ENCODE data around the gene KDM3B.
A peak's percentile ranks its signal among the peaks of the same experiment; 100 is the strongest.
"Not testable (repeated sequence)": the region's sequence is repeated elsewhere in the genome, so short reads cannot be mapped to it uniquely, and the experiment has no call there.

The KDM3B gene, protein sequence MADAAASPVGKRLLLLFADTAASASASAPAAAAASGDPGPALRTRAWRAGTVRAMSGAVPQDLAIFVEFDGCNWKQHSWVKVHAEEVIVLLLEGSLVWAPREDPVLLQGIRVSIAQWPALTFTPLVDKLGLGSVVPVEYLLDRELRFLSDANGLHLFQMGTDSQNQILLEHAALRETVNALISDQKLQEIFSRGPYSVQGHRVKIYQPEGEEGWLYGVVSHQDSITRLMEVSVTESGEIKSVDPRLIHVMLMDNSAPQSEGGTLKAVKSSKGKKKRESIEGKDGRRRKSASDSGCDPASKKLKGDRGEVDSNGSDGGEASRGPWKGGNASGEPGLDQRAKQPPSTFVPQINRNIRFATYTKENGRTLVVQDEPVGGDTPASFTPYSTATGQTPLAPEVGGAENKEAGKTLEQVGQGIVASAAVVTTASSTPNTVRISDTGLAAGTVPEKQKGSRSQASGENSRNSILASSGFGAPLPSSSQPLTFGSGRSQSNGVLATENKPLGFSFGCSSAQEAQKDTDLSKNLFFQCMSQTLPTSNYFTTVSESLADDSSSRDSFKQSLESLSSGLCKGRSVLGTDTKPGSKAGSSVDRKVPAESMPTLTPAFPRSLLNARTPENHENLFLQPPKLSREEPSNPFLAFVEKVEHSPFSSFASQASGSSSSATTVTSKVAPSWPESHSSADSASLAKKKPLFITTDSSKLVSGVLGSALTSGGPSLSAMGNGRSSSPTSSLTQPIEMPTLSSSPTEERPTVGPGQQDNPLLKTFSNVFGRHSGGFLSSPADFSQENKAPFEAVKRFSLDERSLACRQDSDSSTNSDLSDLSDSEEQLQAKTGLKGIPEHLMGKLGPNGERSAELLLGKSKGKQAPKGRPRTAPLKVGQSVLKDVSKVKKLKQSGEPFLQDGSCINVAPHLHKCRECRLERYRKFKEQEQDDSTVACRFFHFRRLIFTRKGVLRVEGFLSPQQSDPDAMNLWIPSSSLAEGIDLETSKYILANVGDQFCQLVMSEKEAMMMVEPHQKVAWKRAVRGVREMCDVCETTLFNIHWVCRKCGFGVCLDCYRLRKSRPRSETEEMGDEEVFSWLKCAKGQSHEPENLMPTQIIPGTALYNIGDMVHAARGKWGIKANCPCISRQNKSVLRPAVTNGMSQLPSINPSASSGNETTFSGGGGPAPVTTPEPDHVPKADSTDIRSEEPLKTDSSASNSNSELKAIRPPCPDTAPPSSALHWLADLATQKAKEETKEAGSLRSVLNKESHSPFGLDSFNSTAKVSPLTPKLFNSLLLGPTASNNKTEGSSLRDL (N-terminal part only)

DNA sequence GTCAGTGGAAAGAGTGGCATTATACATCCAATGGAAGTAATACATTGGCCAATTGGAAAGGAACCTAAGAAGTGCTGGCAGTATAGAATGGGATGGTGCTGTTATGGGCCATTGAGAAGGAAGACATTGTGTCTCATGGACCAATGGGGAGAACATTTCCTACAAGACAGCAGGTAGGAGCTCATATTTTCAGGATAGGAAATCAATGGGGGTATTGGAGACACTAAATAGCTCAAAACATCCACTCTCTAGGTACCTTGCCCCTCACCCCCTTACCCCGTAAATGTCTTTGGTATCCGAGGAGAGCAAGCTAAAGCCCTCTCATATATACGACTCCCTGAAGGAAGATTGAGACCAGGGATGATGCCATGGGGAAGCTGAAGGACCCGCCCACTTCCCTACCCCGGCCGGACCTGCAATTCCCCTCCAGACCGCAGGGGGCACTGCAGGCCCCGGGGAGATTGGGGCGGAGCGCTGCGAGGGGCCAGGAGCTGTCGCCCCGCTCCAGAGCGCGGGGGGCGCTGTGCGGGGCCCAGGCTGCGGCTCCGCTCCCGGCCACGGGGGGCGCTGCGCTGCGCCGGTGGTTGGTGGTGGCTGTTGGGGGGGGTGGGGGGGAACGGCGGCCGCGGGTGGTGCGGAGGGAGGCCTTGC is at the start of gene KDM3B:
TSS of gene KDM3B (plus strand) at position 615 of the 651 bp plus-strand sequence. CDS start 111 bp downstream, outside the sequence.
- peak; percentile 97 for DNase-seq

DNA sequence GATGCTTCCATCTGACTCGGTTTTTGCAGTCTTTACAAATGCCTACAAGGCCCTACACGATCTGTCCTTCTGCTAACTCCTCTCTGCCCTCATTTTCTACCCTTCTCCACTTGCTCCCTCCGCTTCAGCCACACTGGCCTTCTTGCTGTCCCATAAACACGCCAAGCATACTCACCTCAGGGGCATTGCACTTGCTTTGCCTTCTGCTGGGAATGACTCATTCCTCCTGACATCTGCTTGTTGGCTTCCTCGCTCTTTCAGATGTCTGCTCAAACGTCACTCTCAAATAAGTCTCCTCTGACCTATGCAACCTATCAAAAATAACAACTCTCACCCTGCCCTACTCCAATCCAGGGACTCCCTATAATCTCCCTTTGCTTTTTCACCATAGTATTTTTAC is 49.1 kb upstream of the KDM3B start:
- DNase-seq: no peak

DNA sequence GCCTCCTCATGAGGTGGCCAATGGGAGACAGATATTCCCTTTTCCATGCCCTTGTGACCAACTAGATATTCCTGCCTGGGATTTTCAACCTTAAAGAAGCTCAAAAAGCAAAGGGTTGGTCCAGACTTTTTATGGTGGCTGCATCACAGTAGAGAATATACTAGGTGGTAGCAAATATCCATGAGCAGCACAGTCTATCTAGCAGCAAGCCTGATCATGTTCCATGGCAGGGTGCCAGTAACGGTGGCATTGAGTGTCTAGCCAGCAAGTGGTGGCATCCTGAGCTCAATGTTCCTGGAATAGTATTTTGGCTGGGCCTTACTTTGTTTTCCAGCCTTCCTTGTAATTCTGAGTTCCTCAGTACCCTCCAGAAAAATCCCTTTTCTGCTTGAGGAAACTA is 46.7 kb upstream of the KDM3B start:
- DNase-seq: peak; percentile 60

DNA sequence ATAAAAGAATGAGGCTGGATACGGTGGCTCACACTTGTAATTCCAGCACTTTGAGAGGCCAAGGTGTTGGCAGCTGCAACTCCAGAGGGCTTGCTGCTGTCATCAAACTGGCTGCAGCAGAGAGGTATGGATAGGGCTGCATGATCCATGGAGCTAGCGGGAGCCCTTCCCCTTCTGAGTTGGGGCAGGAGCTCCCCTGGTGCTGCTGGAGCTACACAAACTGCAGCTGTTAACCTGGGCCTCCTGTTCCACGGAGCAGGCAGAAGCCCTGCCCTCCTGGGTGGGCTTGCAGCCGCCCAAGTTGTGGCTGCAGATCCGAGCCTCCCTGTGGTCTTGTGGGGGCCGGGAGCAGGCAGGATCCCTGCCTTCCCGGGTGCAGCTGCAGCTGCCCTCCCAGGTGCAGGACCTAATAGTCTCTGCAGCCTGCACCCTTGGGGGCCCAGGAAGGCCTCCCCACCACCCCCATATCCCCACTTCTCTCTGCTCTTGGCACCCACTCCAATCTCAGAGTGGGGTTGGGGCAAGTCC is 36.7 kb upstream of the KDM3B start:
- no peak for DNase-seq

DNA sequence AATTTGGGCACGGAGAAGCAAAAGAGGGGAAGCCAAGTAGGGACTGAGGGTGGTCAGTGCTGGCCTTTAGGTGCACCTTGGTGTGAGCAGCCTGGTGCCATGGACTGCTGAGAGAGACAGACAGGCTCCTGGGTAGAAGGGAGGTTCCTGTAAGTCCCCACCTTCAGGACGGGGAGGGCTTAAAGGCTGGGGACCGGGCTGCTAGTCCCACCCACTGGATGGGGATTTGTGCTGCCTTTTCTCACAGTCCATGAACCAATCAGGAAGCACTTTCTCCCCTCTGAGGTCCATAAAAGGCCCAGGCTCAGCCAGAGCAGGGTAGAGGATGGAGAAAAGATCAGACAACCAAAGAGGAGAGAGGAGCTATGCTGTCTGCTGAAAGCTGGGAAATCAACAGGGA is 36.1 kb upstream of the KDM3B start:
- no peak for DNase-seq

DNA sequence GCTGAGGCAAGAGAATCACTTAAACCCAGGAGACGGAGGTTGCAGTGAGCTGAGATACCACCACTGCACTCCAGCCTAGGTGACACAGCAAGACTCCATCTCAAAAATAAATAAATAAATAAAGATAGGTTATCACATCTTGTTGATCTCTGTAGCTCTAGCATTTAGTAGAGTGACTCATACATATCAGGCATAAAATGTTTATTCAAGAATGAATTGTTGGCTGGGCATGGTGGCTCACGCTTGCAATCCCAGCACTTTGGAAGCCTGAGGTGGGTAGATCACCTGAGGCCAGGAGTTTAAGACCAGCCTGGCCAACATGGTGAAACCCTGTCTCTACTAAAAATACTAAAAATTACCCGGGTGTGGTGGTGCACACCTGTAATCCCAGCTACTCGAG is 34.3 kb upstream of the KDM3B start:
- not testable (repeated sequence) for DNase-seq

DNA sequence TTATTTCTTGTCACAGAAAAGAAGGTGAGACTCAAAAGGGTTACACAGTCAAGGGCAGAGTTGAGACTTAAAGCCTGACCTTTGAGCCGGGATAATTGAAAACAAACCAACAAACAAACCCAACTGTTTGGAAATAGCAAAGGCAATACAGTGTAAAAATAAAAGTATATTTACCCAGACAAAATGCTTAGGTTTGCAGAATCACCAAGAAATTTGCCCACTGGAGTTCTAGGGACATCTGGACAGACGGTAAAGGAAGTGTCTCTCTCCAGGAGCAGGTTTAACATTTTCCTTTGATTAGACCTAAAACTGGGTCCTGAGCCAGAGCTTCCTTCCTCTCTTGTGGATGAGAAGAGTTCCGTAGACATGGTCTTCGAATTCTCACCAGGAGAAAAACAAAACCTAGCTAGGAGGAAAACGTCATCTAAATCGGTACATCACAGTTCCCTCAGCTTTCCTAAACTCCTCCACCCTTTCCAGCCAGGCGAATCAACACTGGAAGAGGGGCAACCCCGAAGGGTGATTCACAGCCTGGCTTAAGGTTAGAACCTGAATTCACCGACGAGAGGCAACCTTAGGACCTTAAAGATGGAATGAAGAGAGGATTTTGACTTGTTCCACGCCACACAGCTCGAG is 21.6 kb upstream of the KDM3B start:
- DNase-seq: peak; percentile 49

DNA sequence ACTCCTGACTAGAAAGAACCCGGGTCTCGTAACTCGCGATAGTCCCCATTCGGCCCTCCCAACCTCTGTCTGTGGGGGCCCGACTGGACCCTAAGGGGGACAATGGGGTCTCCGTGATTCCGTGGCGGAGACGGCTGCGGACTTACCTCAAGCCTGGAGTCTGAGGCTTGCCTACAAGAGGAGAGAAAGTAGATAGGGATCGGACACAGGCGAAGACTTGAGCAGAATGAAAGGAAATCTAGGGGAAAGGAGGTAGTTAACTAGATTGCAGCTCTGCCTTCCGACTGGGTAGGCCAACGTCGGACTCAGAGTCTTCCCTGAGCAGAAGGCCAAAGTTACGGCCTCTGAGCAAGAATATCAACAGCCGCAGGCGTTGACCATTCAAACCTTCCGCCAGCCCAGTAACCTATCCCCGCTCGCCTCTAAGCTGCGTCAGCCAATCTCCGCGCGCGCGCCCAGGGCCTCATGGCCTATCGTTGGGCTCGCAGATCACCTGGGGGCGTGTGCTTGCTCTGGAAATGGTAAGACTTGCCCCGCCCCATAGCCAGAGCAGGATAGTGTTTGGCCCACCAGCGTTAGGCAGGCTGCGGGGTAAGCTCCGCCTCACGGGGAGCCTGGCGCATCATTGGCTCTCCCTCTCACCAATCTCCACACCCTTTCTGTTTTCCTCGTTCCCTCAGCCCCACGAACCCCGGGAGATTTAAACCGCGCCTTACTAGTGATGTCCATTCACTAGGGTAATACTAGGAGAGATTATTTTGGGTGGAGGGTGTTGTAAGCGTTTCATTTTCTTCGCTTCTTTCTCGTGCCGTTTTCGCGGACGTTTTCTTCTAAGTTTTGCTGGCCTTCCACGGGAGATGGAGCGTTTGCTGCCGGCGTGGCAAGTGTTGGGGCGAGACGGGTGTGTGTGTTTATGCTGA is 20.8 kb upstream of the KDM3B start, which contains the start of gene CDC25C:
TSS of gene CDC25C (minus strand) at position 356 of the 920 bp plus-strand sequence. CDS start 624 bp downstream, outside the sequence.
- DNase-seq: peak; percentile 99

DNA sequence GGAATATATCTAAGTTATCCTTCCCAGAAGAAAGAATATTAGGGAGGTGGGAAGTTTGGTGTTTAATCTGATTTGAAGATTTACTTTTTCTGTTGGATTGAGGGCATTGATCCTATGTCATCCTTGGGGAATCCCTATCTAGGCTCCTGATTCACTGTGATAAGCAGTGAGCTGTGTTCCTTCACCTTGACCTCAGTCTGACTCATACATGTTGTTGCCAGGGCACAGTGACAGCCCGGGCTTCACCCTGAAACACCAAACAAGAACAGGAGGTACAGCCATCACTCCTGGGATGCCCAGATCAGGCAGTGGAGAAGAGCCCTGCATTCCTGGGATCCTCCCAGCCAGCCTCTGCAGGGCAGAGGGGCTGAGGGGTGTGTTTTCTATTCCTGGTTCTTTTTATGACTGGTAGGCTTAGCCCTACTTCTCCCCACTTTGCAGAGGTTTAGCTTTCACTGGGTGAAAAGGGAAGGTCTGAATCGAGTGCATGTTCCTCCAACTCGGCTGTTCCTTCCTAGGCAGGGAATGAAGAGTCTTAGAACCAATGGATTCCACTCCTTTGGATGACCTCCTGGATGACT is 17.5 kb upstream of the KDM3B start:
- DNase-seq: no peak

DNA sequence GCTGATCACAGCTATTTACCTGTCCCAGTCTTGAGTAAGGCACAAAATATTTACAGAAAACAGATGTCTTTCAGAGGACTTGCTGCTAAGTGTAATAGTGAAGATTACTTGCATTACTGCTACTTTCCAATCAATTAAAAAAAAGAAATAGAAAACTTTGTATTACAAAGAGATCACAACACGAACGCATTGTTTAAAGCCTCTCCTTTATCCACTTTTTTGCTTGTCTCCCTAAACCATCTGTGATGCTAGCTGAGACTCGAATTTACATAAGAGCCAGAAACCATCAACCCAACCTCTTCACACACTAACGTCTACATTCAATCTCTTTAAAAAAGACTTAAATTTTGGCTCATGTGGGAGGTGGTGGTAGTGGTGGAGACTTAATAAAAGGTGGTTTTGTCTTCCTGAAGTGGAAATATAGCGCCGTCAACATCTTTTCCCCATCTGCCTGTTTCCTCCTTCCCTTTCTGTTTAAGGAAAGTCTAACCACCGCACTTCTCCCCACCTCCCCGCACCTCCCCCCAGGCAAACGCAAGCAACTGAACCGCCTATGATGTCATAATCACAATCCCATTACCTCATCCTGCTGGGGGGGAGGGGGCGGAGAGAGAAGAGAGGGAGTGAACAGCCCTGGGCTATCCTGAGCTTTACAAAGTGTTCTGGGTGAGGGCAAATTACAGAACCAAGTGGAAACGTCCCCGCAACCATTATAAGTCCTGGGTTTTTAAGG is 15.4 kb upstream of the KDM3B start:
- peak; percentile 96 for DNase-seq

DNA sequence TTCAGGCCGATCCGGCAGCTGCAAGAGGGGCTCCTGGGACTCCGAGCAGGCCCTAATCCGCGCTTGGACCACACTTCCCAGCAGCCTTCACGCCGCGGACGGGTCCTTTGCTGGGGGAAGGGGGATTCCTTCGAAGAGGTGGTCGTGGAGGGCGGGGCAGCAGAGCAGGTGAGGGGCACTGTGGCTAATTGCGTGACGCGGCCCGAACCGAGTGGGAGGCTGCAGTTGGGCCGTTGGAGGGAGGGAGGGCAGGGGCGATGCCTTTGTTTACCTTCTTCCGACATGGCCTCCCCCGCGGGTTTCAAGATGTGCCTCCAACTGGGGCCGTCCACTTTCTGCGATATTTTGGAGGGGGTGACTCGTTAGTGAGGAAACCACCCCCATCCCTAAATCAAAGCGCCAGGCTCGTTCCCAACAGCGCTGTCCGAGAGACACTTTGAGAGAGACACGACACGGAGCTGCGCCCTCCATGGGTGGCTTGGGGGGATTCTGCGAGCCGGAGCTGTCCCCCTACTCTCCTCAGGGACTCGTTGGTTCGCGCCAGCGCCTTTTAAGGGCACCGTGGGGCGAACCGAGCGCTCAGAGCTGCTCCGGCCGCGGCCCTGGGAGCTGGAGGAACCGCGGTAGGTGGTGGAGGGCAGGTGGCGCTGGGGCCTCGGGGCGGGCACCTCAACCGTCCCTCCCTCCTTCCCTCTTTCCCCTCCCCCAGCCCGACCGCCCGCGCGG is 14.6 kb upstream of the KDM3B start, which contains the start of gene FAM53C:
TSS of gene FAM53C (plus strand) at position 582 of the 726 bp plus-strand sequence. CDS start 3,070 bp downstream, outside the sequence.
- peak; percentile 97 for DNase-seq

DNA sequence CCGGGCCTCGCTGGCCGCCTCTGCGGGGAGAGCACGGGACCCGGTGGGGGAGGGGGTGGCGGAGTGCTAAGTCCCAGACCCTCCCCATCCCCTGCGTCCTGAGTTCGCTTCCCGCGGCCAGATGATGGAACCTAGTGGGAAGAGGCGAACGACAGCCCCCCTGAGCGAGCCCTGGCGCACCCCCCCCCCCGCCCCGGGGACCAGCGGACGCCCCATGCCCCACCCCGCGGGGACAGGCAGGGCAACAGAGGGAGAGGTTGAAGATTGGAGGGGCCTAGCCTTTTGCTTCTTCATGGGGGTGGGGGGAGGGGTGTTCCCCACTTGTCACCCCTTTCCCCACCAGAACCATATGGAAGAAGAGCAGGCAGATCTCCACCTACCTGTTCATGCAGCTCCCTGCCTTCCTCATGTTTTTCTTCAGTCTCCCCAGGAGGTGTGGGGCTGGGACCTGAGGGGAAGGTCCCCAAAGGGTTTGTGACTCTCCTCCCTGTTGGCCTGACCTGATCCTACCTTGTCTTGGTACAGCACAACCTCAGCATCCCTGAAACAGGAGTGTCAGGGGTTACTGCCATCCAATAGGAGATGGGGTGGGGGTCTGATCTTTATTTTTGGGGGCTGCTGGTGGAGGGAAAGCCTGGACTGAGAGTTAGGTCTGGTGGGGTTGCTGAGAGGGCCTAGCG is 13.9 kb upstream of the KDM3B start:
- peak; percentile 49 for DNase-seq

DNA sequence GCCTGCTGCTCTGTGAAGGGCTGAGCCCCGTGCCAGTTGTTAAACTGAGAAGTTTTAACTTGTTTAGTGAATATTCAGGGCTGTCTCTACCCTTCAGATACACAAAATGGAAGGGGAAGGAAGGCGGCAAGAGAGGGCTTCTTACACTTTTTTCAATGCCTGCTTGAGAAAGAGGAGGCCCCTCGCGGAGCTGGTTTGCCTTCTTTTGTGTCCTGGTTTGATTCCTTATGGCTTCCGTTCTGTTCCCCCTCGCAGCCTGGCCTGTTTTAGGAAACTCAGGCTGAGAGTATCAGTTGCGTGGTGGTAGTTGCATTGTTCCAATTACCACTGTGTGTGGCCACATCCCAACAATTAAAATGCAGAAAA is 13.4 kb upstream of the KDM3B start:
- DNase-seq: peak; percentile 49

DNA sequence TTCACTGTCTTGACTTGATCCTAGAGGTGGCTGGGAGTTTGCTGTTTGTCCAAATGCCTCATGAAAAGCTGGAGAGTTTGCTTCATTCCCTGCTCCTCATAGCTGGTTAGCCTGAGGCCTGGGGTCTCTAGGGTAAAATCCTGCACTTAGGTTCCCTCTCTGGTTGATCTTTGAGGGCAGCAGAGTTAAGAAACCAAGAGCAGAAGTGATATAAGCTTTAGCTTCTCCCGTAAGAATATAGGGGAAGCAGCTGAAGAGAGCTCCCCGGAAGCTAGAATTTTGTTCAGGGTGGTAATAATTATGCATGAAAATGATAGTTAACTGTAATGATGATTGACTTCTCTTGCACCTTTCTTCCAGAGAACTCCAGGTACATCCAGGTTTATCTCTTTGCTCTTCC is 13.0 kb upstream of the KDM3B start:
- peak; percentile 45 for DNase-seq

DNA sequence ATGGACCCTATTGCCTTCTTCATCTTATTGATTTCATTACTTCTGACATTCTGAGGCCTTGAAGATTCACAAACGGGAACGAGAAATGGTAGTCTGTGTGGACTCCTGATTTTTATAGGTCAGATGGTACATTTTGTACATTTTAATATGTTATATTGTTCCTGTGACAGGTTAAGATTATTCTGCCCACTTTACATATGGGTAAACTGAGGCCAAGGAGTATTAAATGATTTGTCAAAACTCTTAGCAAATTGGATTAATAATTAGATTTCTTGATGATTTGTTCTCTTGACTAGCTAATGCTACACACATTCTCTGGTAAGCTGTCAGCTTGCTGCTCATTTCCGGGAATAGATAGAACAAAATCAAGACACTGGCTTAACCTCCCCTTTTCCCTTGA is 12.5 kb upstream of the KDM3B start:
- no peak for DNase-seq

DNA sequence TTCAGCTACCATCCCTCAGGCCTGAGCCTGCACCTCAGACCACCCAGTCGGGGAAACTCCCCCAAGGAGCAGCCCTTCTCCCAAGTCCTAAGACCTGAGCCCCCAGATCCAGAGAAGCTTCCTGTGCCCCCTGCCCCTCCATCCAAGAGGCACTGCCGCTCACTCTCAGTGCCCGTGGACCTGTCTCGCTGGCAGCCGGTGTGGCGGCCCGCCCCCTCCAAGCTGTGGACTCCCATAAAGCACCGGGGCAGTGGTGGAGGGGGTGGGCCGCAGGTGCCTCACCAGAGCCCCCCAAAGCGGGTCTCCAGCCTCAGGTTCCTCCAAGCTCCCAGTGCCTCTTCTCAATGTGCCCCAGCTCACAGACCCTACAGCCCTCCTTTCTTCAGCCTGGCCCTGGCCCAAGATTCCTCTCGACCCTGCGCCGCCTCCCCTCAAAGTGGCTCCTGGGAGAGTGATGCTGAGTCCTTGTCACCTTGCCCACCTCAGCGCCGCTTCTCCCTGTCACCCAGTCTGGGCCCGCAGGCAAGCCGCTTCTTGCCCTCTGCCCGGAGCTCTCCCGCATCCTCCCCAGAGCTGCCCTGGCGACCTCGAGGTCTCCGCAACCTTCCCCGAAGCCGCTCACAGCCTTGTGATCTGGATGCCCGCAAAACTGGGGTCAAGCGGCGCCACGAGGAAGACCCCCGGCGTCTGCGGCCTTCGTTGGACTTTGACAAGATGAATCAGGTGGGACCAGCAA is 7.4 kb upstream of the KDM3B start:
- no peak for DNase-seq

DNA sequence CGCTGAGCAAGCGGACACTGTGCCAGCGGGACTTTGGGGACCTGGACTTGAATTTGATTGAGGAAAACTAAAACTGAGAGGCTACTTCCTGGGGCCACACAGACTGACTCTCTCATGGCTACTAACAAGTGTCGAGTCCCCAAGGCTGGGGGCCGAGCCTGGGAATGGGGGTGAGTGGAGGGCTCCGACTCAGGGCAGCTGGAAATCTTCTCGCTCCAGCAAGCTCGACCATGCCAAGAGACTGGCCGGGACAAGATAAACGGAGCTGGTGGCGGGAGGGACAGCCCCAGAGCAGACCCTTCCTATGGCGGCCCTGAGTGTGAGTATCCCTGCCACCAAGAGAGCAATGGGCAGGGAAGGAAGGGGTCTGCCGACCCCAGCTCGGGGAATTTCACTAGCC is 5.6 kb upstream of the KDM3B start:
- no peak for DNase-seq

All from OCI-M1 (cell line).